ENCODE results near the gene PLCB4.

The PLCB4 gene

DNA sequence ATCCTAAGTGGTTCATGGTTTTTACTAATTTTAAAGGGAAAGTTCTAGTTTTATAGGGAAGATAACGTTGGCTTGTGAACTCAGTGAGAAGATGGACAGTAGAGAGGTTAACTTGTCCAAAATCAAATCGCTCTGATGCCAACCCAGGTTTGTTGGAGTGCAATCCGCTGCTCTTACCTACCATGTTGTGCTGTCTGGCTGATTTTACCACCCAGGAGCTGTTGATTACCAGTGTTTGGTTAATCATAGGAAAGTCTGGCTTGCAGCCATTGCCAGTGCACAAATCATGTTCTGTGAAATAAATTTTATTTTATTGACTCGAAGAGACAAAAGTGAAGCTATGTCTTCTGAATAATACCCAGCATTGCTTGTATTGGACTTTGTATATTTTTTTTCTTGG, 92.4 kb downstream of the PLCB4 start:
- DNase-seq (ENCODE audit: low read depth) = no peak
- no peak overlapping the region for H3K4me3 ChIP-seq (replicated peaks; ENCODE audit: low read depth, low read length)
- TF ChIP-seq, protein P1, sequence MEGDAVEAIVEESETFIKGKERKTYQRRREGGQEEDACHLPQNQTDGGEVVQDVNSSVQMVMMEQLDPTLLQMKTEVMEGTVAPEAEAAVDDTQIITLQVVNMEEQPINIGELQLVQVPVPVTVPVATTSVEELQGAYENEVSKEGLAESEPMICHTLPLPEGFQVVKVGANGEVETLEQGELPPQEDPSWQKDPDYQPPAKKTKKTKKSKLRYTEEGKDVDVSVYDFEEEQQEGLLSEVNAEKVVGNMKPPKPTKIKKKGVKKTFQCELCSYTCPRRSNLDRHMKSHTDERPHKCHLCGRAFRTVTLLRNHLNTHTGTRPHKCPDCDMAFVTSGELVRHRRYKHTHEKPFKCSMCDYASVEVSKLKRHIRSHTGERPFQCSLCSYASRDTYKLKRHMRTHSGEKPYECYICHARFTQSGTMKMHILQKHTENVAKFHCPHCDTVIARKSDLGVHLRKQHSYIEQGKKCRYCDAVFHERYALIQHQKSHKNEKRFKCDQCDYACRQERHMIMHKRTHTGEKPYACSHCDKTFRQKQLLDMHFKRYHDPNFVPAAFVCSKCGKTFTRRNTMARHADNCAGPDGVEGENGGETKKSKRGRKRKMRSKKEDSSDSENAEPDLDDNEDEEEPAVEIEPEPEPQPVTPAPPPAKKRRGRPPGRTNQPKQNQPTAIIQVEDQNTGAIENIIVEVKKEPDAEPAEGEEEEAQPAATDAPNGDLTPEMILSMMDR (IDR thresholded peaks at IDR 0.05; ENCODE audit: low read length, missing control alignments) = no peak

DNA sequence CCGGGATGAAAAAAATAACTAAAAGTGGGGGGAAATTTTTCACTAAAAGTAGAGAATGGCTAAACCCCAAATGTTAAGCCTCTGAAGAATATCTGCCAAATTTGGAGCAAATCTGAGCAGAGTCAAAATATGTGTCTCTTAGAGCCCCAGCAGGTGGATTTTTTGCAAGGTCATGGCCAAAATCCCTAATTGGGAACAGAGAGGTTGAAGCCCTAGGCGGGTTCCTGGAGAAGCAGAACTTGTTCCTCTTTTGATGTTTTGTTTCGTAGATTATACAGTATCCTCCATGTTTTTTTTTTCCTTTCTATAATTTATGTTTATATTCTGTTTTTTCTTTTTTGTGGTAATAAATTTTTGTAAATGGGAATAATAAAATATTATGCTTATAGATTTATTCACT, 94.4 kb downstream of the PLCB4 start:
- TF ChIP-seq, protein P1 (IDR thresholded peaks at IDR 0.05; ENCODE audit: low read length, missing control alignments) = no peak
- no peak for DNase-seq (ENCODE audit: low read depth)
- no peak overlapping the region for H3K4me3 ChIP-seq (replicated peaks; ENCODE audit: low read depth, low read length)

DNA sequence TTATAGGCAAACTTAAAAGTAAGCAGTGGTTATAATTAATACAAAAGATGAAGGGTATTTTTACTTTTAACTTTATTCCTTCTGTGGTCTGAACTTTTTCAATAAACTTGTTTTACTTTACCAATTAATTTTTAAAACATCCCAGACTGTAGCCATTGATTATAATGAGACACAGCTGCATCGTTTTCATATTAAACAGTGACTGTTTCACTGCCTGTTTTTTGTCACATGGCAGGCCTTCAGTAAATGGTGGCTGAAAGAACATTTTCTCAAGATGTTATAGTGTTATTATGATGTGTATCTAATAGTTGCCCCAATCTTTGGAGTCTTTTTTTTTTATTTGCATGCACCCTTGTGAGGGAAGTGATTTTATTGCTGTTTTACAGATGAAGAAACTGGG, 95.1 kb downstream of the PLCB4 start:
- TF ChIP-seq, protein P1 (IDR thresholded peaks at IDR 0.05; ENCODE audit: low read length, missing control alignments) = no peak
- no peak overlapping the region for H3K4me3 ChIP-seq (replicated peaks; ENCODE audit: low read depth, low read length)
- no peak for DNase-seq (ENCODE audit: low read depth)

DNA sequence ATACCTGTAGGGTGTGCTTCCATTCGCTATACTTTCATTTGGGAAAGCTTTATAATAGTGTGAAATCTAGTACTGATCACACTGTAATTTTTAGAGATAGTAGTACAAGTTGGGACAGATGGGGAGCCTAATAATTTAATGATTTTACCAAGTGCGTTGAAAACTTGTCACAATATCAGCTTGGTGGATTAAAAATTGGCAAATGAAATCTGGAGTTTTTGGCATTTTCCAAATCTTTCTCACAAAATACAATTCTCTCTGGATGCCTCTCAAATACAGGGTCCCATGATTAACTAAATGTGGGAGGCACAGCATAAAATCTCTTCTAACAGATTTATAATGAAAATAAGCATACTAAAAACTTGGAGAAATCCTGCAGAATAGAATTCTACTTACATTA, 96.4 kb downstream of the PLCB4 start:
- no peak overlapping the region for H3K4me3 ChIP-seq (replicated peaks; ENCODE audit: low read depth, low read length)
- TF ChIP-seq, protein P1 (IDR thresholded peaks at IDR 0.05; ENCODE audit: low read length, missing control alignments) = no peak
- DNase-seq (ENCODE audit: low read depth) = no peak

DNA sequence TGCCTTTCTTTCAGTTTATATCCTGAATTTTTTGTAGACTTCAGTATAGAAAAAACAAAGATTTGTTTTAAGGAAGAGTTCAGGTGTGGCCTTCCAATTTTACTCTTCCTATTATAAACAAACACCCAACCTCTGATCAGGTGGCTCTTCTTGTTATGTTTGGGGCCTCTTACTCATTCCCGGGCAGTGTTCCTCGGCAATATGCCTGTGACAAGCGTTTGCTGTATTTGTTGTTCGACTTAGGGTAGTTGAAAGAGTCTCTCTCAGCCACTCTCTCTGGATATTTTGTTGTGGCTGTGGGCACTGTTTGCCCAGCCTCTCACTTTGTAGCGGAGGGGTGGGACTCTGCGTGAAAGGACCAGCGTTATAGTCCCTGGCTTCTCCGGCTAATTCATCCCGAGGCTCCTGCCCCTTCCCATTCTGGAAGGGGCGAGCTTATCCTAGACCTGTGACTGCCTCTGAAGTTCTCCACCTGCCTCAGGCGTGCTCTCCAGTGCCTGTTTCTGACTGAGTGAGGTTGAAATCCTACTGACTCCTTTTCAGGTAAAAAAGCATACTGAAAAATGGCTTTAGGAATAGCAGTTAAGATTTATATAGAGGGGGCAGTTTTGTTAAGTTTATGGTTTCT, 97.4 kb downstream of the PLCB4 start:
- TF ChIP-seq, protein P1 (IDR thresholded peaks at IDR 0.05; ENCODE audit: low read length, missing control alignments) = no peak
- no peak overlapping the region for H3K4me3 ChIP-seq (replicated peaks; ENCODE audit: low read depth, low read length)
- no peak for DNase-seq (ENCODE audit: low read depth)

DNA sequence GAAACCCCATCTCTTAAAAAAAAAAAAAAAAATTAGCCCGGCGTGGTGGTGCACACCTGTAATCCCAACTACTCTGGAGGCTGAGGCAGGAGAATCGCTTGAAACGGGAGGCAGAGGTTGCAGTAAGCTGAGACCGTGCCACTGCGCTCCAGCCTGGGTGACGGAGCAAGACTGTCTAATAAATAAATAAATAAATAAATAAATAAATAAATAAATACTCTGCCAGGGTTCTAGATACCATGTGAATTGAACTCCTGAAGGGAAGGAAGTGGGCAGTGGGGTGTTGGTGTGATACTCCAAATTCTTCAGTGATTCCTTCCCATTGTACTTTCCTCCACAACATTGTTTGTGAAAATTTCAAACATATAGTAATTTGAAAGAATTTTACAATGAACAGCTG, 100.5 kb downstream of the PLCB4 start:
- no peak for DNase-seq (ENCODE audit: low read depth)
- TF ChIP-seq, protein P1 (IDR thresholded peaks at IDR 0.05; ENCODE audit: low read length, missing control alignments) = no peak
- H3K4me3 ChIP-seq (replicated peaks; ENCODE audit: low read depth, low read length) = no peak overlapping the region

DNA sequence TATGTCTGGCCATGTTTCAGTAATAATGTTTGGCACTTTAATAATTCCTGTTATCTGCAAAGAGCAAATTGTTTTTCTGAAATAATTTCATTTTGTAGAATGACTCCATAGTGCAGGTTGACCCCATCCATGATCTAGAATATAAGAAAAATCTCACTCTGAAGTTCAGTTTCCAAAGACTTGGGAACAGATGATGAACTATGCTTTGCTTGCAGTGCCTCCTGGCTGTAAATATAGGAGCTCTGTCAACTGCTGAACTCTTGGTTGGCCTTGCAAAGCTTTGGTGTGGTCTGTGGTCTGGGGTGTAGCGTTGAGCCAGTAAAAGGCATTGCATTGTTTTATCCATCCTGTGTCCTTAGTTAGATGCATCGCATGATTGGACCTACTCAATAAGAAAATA, 104.0 kb downstream of the PLCB4 start:
- TF ChIP-seq, protein P1 (IDR thresholded peaks at IDR 0.05; ENCODE audit: low read length, missing control alignments) = no peak
- peak; percentile 8 for DNase-seq (ENCODE audit: low read depth)
- no peak overlapping the region for H3K4me3 ChIP-seq (replicated peaks; ENCODE audit: low read depth, low read length)

Measured in fibroblast of pulmonary artery (primary cell).